Stimulated activated CD4-positive, alpha-beta T cell treated with anti-CD3 and anti-CD28 coated beads, Interleukin-1b, Interleukin-23, amount 100 ng/mL, for 24 hours (primary cell): ENCODE data around the gene AHRR.

ENCODE experiments used
- DNase-seq, 4 experiments: peaks; one replicate each; pipeline ENCODE4 v3.0.0-alpha.2; 2020; ENCODE audit warnings: low read depth in 4 of 4, low spot score in 1 of 4

The AHRR gene

DNA sequence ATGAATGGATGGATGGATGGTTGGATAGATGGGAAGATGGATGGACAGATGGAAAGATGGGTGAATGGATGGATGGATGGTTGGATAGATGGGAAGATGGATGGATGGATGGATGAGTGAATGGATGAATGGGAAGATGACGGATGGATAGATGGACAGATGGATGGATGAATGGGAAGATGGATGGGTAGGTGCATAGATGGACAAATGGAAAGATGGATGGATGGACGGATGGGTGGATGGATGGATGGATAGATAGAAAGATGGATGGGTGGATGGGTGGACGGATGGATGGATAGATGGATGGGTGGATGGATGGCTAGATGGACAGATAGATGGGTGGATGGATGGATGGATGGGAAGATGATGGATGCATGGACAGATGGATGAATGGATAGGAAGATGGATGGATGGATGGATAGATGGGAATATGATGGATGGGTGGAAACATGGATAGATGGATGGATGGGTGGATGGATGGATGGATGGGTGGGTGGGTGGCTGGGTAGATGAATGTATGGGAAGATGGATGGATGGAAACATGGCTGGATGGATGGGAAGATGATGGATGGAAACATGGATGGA, 105.0 kb downstream of the AHRR start:
- DNase-seq = no peak

DNA sequence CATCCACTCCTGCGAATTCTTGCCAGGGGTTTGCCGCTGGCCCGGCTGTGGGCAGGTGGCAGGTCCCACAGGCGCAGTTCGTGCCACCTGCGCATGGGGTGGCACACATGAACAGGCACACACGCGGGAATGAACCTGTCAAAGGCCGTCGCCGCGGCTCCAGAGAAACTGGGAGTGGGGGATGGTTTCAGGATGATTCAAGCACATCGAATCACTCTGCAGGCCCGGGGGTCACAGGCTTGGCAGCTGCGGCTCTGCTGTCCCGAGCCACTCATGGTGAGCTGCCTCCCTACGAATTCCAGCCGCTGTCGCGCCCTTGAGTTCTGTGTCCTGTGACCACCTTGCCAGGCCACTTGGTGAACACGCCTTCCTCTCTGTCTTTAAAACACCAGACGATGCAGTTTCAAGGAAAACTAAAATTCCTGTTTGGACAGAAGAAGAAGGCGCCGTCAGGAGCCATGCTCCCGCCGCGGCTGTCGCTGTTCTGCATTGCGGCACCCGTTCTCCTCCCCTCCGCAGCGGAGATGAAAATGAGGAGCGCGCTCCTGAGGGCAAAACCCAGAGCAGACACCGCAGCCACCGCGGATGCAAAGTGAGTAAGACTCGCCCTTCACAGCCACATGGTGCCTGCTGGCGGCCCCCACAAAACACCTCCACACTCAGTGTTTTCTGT, 106.0 kb downstream of the AHRR start:
- no peak for DNase-seq

DNA sequence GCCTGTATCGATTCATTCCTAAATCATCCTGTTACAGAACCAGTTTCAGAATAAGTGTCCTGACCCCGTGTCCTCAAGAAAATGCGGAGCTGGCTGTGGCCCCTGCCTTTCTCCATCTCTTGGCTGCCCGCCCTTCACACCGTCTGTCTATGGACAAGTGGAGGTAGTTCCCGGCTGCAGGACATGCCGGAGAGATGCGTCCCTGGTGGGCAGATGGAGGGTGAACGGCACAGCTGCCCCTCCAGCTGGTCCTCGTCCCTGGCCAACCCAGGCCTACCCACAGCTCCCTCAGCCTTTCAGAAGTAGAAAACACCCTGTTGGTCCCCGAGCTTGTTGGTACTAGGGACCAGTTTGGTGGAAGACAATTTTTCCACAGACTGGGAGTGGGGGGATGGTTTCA, 106.7 kb downstream of the AHRR start:
- DNase-seq = no peak

DNA sequence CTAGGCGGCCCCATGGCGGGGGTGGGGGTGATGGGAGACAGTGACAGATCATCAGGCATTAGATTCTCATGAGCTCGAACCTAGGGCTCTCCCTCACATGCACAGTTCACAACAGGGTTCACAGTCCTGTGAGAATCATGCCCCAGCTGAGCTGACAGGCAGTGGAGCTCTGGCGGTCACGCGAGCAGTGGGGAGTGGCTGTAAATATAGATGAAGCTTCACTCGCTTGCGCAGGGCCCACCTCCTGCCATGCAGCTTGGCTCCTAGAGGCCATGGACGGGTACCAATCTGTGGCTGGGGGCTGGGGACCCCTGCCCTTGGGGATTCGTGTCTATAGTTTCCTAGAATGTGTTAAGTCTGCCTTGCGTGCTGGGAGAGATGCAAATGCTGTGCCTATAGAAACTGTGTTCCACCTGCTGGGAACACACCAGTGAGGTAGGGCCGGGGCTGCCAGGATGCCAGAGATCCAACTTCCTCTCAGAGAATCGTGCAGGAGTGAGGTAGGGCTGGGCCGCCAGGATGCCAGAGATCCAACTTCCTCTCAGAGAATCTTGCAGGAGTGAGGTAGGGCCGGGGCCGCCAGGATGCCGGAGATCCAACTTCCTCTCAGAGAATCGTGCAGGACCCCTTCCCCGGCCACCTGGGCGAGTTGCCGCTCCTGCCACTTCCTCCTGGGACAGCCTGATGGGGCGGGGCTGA, 107.4 kb downstream of the AHRR start:
- no peak for DNase-seq

- no peak for DNase-seq
Observed at GRCh38 chr5:429453-430188, 108.1 kb downstream of the AHRR start.

- no peak for DNase-seq
Observed at GRCh38 chr5:430214-430925, 108.9 kb downstream of the AHRR start.

- peak in 2 of 4 experiments; percentile 24 to 42 for DNase-seq
Observed at GRCh38 chr5:431001-431710, 109.6 kb downstream of the AHRR start.

GRCh38 chr5:431711-432050, 110.2 kb downstream of the AHRR start:
- no peak for DNase-seq

- no peak for DNase-seq
Observed at GRCh38 chr5:432201-432927, 110.8 kb downstream of the AHRR start.

GRCh38 chr5:432928-433791, 111.6 kb downstream of the AHRR start:
- no peak for DNase-seq

- DNase-seq = no peak
Observed at GRCh38 chr5:433836-434235, 112.3 kb downstream of the AHRR start.

DNA sequence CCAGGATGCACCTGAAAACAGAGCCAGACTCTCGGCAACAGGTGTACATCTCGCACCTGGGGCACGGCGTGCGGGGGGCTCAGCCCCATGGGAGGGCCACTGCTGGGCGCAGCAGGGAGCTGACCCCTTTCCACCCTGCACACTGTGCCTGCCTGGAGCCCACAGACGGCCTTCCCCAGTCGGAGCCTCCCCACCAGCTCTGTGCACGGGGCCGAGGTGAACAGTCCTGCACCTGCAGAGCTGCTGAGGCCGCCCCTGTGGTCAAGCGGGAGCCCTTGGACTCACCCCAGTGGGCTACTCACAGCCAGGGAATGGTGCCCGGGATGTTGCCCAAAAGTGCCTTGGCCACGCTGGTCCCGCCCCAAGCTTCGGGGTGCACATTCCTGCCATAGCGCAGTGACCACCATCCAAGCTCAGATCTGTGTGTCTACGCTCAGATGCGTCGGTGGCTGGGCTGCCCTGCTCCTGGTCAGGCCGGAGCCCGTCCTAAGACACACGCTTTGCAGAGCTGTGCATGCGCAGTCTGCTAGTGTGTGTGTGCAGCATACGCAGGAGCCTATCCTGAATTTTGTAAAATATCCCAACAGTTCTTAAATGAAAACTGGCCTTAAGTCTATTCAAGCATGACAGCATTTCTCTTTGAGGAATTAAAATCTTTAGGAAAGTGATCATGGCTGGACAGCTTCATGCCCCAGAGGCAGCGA, 113.1 kb downstream of the AHRR start:
- no peak for DNase-seq

GRCh38 chr5:435156-435790, 113.8 kb downstream of the AHRR start:
- no peak for DNase-seq

GRCh38 chr5:435961-436640, 114.6 kb downstream of the AHRR start:
- no peak for DNase-seq

- DNase-seq = no peak
Observed at GRCh38 chr5:436641-436975, 115.1 kb downstream of the AHRR start.

DNA sequence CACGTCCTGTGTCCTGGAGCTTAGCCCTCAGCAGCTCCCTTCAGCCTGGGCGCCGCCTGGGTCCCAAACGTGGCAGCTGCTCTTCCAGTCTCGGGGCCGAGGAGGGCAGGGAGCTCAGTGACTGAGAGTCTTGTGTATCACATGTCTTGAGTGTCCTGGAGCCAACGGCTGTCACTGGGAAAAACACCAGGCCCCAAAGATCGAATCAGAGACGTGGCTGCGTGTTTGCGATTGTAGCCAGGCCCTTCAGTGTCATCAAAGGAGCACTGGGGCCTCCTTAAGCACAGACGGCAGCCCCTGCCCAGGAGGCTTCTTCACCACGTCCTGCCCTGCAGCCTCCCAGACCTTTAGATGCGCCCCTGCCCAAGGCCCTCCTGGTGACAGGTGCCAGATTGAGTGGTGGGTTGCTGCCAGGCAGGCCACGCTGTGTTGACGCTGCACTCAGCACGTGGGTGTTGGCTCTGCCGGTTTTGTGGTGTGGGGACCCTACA, 115.8 kb downstream of the AHRR start:
- DNase-seq = no peak

DNA sequence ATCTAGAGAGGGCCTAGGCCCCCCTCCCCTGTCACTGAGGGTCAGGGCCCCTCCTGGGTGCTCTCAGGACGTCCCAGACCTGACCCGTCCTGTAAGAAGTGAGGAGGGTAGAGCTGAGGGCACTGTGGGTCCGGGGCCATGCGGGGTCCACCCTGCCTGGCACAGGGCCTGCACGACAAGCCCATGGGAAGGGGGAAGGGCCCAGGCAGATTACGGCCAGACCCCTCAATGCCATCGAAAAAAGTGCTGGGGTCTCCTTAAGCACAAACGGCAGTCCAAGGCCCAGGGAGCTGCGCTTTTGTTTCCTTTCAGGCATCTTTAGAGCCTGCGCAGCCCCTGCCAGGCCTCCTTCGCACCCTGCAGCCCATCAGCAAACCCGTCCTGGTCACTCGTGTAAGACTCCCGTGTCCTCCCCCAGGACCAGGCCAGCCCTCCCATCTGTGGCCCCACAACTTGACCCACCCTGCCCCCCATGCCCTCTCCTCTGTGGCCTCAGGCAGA, 117.0 kb downstream of the AHRR start:
- no peak for DNase-seq
